ENCODE results near the gene NKX1-1. TPM values are rescaled to one million over a fixed set of nuclear protein-coding genes. Genes with fewer than 3 reads are reported as not detected.
"Not testable (repeated sequence)": the region's sequence is repeated elsewhere in the genome, so short reads cannot be mapped to it uniquely, and the experiment has no call there.

Gene NKX1-1
- total RNA-seq, 1 donor: not detected

GRCh38 chr4:1393866-1394265 lies 12.4 kb downstream of the NKX1-1 start:
- Histone ChIP-seq H3K4me1 (ENCODE audit: insufficient read depth, low read length) (no peaks in the 10 kb centered on the region), H3K79me2 (ENCODE audit: insufficient read depth, low read length) (no peaks in the 10 kb centered on the region), H3K36me3 (ENCODE audit: insufficient read depth, low read length) (no peaks in the 10 kb centered on the region), H4K20me1 (ENCODE audit: insufficient read depth, low read length) (peaks cover 3% of the 10 kb centered on the region), H3K4me2 (ENCODE audit: insufficient read depth, low read length) (no peak overlapping the region), H3K27ac (ENCODE audit: low read depth, low read length) (no peak overlapping the region), H2AFZ (ENCODE audit: low read length) (no peak overlapping the region), H3K9me3 (ENCODE audit: low read depth, low read length) (no peaks in the 10 kb centered on the region), H3K27me3 (ENCODE audit: insufficient read depth, low read length) (no peaks in the 10 kb centered on the region), H3K4me3 (ENCODE audit: insufficient read depth, low read length) (no peak overlapping the region)
- peak; percentile 60 for DNase-seq (ENCODE audit: insufficient read length, low spot score, missing footprints)
- TF ChIP-seq, protein P1, sequence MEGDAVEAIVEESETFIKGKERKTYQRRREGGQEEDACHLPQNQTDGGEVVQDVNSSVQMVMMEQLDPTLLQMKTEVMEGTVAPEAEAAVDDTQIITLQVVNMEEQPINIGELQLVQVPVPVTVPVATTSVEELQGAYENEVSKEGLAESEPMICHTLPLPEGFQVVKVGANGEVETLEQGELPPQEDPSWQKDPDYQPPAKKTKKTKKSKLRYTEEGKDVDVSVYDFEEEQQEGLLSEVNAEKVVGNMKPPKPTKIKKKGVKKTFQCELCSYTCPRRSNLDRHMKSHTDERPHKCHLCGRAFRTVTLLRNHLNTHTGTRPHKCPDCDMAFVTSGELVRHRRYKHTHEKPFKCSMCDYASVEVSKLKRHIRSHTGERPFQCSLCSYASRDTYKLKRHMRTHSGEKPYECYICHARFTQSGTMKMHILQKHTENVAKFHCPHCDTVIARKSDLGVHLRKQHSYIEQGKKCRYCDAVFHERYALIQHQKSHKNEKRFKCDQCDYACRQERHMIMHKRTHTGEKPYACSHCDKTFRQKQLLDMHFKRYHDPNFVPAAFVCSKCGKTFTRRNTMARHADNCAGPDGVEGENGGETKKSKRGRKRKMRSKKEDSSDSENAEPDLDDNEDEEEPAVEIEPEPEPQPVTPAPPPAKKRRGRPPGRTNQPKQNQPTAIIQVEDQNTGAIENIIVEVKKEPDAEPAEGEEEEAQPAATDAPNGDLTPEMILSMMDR (IDR thresholded peaks at IDR 0.05; ENCODE audit: extremely low read depth, low read depth, low read length): no peak

- not testable (repeated sequence) for H3K4me3 ChIP-seq (ENCODE audit: insufficient read depth, low read length)
- DNase-seq (ENCODE audit: insufficient read length, low spot score, missing footprints): peak; percentile 56
Observed at GRCh38 chr4:1393363-1393762, 12.9 kb downstream of the NKX1-1 start.

DNA sequence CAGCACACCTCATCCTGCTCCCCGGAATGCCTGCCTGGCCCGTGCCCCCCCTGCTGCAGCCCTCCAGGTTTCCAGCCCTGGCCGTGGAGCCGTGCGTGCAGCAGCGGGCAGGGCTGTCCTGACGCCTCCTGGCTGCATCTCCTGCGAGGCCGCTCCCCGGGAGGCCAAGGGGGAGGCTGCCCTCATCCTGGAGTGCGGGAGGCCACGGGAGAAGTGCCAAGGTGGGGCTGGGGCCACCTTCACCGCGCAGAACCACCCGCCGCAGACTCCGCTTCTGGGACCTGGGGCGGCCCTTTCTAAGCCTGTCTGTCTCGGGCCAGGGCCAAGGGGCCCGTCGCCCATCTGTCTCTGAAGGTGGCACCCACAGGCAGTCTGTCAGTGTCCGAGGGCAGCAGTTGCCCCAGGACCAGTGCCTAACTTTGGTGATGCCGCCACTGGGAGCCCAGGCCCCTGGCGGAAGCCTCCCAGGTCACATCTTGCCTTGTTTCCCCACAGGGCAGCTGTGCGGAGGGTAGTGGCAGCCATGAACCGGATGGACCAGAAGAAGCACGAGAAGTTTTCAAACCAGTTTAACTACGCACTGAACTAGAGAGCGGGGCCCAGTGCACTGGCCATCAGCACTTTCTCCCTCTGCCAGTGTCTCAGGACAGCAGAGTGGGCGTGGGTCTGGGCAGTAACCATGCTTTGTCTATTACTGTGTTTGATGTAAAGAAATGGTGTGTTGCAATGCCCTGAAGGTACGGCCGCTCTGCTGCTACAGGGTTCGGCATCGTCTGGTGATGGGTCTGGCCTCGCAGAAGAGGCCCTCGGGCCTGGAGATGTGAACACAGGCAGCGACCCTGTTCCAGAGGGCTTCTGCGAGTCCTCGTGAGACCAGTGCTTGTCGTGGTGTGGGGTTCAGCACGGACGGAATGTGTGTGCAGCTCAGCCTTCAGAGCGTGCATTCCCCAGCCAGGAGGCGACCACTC lies 20.6 kb downstream of the NKX1-1 start:
- Histone ChIP-seq H3K9me3 (ENCODE audit: low read depth, low read length) (peaks cover 2% of the 10 kb centered on the region), H3K4me3 (ENCODE audit: insufficient read depth, low read length) (no peak overlapping the region), H3K4me2 (ENCODE audit: insufficient read depth, low read length) (no peak overlapping the region), H3K27ac (ENCODE audit: low read depth, low read length) (no peak overlapping the region), H3K79me2 (ENCODE audit: insufficient read depth, low read length) (no peaks in the 10 kb centered on the region), H3K36me3 (ENCODE audit: insufficient read depth, low read length) (peaks cover 6% of the 10 kb centered on the region), H3K4me1 (ENCODE audit: insufficient read depth, low read length) (no peaks in the 10 kb centered on the region), H2AFZ (ENCODE audit: low read length) (no peak overlapping the region), H4K20me1 (ENCODE audit: insufficient read depth, low read length) (peaks cover 3% of the 10 kb centered on the region), H3K27me3 (ENCODE audit: insufficient read depth, low read length) (no peaks in the 10 kb centered on the region)
- DNase-seq (ENCODE audit: insufficient read length, low spot score, missing footprints): peak; percentile 30
- TF ChIP-seq, protein P1 (IDR thresholded peaks at IDR 0.05; ENCODE audit: extremely low read depth, low read depth, low read length): no peak

More at GRCh38 chr4:1393363-1393762, 12.9 kb downstream of the NKX1-1 start:
- not testable (repeated sequence) for H3K27me3 ChIP-seq (ENCODE audit: insufficient read depth, low read length); H2AFZ ChIP-seq (ENCODE audit: low read length); H3K79me2 ChIP-seq (ENCODE audit: insufficient read depth, low read length); H3K27ac ChIP-seq (ENCODE audit: low read depth, low read length); H3K4me2 ChIP-seq (ENCODE audit: insufficient read depth, low read length); H3K36me3 ChIP-seq (ENCODE audit: insufficient read depth, low read length); H3K4me1 ChIP-seq (ENCODE audit: insufficient read depth, low read length); H4K20me1 ChIP-seq (ENCODE audit: insufficient read depth, low read length); H3K9me3 ChIP-seq (ENCODE audit: low read depth, low read length)

DNA sequence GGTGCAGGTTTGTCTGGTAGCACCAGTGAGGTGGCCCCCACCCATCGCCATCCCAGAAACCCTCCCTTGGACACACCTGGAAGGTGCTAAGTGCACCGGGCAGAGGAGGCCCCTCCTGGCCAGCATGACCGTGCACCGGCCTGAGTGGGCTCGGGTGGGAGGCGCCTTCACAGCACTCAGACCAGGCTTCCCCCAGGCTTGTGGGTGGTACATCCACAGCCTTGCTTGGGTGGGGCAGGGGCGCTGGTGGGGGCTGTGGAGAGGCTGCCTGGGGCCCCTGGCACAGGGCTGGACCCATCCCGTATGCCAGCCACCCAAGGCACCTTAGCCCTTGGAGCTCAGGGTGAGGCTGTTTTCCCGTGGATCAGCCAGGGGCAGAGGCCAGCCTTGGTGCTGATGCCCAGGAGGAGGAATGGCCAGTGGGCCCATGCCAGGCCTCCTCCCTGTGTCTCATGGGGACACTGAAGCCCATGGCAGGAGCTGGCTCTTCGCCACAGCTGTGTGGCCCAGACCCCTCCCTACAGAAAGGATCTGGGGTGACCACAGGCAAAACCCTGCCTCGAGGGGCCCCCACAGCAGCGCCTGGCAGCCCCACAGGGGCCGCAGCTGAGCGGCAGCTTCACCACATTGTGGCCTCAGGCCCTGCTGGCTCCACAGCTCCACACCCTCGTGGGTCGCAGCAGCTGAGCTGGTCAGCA lies 21.4 kb downstream of the NKX1-1 start:
- H3K27me3 ChIP-seq (ENCODE audit: insufficient read depth, low read length): no peaks in the 10 kb centered on the region
- H4K20me1 ChIP-seq (ENCODE audit: insufficient read depth, low read length): no peaks in the 10 kb centered on the region
- no peak overlapping the region for H3K4me3 ChIP-seq (ENCODE audit: insufficient read depth, low read length)
- H3K27ac ChIP-seq (ENCODE audit: low read depth, low read length): no peak overlapping the region
- H3K79me2 ChIP-seq (ENCODE audit: insufficient read depth, low read length): no peaks in the 10 kb centered on the region
- H3K36me3 ChIP-seq (ENCODE audit: insufficient read depth, low read length): peaks cover 6% of the 10 kb centered on the region
- H3K4me1 ChIP-seq (ENCODE audit: insufficient read depth, low read length): no peaks in the 10 kb centered on the region
- no peak overlapping the region for H3K4me2 ChIP-seq (ENCODE audit: insufficient read depth, low read length)
- TF ChIP-seq, protein P1 (IDR thresholded peaks at IDR 0.05; ENCODE audit: extremely low read depth, low read depth, low read length): no peak
- no peak overlapping the region for H2AFZ ChIP-seq (ENCODE audit: low read length)
- H3K9me3 ChIP-seq (ENCODE audit: low read depth, low read length): peaks cover 2% of the 10 kb centered on the region
- peak; percentile 34 for DNase-seq (ENCODE audit: insufficient read length, low spot score, missing footprints)
